HL-60/S4 treated with retinoic acid at 250 ng/mL for 4 days and 3 days (cell line): ENCODE data around the gene TMEM256.

Source experiments
- in situ Hi-C: fragments of 300-500 bp; cut with MboI; formaldehyde crosslinking; loops from 2 replicates; pipeline ENCODE4 v1.7.0; 2022; ENCODE audit warnings: low sequenced_read_pairs

Gene TMEM256

DNA sequence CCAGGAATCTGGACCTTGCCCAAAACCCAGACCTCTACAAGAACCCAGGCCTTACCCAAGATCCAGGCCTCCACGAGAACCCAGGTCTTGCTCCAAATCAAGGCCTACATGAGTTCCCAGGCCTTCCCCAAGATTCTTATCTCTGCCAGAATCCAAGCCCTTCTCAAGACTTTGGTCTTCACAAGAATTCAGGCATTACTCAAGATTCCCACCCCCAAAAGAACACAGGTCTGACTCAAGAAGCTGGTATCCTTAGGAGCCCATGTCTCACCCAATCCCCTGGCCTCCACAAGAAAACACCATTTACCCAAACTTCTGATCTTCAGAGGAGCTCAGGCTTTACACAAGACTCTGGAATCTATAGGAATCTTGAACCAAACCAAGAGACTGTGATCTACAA is 27.3 kb upstream of the TMEM256 start:
- in situ Hi-C loops, result no loop called here

DNA sequence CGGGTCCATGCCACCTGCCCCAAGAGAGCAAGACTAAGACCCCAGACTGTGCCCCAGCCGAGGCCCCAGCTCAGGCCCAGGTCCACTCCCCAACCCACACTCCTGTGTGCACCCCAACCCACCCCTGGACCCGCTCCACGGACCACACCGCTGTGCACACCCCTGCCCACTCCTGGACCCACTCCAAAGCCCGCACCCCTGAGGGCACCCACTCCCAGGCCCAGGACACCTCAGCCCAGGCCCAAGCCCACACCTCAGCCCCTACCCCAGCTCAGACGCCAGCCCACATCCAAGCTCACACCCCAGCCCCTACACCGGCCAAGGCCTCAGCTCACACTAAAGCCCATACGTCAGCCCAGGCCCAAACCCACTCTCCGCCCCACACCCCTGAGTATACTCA is 25.8 kb upstream of the TMEM256 start:
- in situ Hi-C loops, result no loop called here

GRCh38 chr17:7428557-7428956 is 24.7 kb upstream of the TMEM256 start, which contains the start of gene SPEM3:
Gene SPEM3 (plus strand): TSS chr17:7428857. CDS start chr17:7428903, 46 bp downstream.
- in situ Hi-C loops, result no loop called here

GRCh38 chr17:7427549-7427948 is 23.7 kb upstream of the TMEM256 start:
- in situ Hi-C loops, result no loop called here

DNA sequence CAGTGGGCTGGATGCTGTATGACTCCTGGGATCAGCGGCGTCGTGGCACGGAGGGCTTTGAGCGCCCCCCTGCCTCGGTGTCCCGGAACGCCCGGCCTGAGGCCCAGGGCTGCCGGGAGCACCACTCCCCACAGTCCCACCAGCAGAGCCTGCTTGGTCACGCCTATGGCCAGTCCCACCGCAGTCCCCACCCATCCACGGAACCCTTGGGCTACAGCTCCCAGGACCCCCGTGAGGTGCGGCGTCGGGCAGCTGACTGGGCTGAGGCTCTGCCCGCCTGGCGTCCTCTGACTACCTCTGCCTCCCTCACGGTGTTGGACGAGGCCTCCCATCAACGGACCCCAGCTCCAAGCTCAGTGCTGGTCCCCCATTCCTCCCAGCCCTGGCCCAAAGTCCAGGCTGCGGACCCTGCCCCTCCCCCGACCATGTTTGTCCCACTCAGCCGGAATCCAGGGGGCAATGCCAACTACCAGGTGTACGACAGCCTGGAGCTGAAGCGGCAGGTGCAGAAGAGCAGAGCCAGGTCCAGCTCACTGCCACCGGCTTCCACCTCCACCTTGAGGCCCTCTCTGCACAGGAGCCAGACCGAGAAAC is 23.1 kb upstream of the TMEM256 start:
- in situ Hi-C loops, result no loop called here

GRCh38 chr17:7426203-7426863 is 22.4 kb upstream of the TMEM256 start:
- in situ Hi-C loops, result no loop called here

DNA sequence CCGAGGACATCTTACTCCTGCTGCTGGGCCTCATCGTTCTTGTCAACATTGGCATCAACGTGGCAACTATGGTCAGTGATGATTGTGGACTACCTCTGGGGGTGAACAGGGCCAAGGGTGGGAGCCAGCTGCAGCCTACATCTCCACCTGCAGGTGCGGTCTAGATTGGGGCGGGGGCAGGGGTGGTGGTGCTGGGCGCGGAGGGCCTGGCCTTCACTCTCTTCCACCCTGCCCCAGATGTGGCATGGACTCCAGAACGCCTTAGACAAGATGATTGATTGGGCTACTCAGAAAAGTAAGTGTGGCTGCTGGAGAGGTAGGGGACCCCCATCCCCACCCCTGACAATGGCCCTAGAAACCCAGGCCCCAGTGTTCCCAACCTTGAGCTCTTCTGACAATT is 21.9 kb upstream of the TMEM256 start:
- in situ Hi-C loops, result no loop called here

GRCh38 chr17:7425316-7425715 is 21.4 kb upstream of the TMEM256 start, which contains the start of gene SPEM2:
Gene SPEM2 (plus strand): TSS chr17:7425616. CDS start chr17:7425689, 73 bp downstream.
- in situ Hi-C loops, result no loop called here

DNA sequence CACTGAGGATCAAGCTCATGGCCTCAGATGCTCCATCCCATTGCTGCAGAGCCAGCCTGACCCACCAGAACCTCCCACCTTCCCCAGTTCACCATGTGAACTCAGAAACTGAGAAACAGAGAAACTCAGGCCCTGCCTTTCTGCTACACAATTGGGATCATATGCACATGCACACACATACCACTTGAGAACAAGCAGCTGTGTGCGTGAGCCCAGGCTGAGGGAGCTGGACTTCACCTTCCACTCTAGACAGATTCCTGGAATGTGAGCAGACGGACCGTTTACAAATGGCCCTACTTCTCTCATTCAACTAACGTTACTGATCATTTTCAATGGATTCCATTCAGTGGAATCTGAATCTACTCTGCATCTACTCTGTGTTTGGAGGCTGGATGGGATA is 19.8 kb upstream of the TMEM256 start:
- in situ Hi-C loops, result no loop called here

GRCh38 chr17:7421186-7421585 is 17.3 kb upstream of the TMEM256 start:
- in situ Hi-C loops, result no loop called here

- in situ Hi-C loops, result no loop called here
Observed at GRCh38 chr17:7419819-7420610, 16.1 kb upstream of the TMEM256 start, which contains the start of gene SPEM1. Gene SPEM1 (plus strand): TSS chr17:7420324. CDS start chr17:7420385, 61 bp downstream.

DNA sequence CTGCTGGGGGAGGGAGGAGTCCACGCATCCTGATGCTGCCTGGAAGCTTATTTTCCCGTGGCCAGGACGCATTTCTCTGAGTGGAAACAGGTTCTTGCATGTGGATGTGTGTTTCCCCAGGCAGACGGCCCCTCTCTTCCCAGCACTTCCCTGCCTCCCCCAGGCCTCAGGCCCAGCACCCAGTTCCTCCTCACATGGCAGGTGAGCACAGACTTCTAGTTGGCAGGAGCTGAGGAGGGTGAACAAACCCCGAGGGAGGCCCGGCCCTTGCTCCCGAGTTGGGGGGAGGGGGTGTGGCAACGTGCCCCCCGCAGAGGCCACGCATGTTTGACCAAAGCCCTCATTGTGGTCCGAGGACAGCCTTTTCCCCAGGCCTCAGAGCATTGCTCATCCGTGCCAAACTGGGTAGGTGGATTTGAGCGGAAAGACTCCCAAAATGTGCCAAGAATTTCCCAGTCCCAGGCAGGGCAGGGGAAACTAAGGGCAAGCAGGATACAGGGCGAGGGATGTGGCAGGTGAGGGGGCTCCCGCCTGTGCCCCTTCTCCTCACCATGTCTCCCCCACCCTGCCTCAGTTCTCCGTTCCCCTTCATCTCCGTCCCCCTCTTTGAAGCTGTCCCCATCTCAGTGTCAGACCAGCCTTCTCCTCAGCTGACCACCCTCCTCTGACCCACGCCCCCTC is 14.7 kb upstream of the TMEM256 start:
- in situ Hi-C loops, result no loop called here

- in situ Hi-C loops, result no loop called here
Observed at GRCh38 chr17:7417056-7417655, 13.3 kb upstream of the TMEM256 start.

DNA sequence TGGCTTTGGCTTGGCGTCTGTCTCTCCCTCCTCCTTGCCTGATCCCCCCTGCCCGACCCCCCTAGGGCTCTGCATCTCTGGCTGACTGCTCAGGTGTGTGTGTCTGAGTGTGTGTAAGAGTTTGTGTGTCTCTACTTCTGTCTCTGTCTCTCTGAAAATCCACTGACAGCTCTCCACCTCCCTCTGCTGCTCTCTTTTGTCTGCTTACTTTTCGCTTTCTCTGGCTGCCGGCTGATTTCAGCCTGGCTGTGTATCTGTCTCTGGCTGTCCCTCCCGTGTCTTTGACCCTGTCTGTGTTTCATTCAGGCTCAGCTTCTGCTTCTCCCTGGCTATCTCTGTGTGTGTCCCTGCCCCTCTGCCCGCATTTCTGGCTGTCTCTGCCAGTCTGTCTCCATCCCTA is 12.4 kb upstream of the TMEM256 start:
- in situ Hi-C loops, result no loop called here

GRCh38 chr17:7415784-7416183 is 11.9 kb upstream of the TMEM256 start:
- in situ Hi-C loops, result no loop called here

DNA sequence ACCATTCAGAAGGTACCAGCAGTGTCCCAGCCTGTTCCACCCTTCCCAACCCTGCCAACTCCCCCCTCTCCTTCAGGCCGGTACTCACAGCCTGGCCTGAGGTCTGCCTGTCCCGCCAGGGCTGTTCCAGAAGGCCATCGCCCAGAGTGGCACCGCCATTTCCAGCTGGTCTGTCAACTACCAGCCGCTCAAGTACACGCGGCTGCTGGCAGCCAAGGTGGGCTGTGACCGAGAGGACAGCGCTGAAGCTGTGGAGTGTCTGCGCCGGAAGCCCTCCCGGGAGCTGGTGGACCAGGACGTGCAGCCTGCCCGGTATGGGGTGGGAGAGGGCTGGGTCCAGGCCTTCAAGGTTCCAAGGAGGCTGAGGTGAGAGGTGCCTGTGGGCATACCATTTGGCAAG is 10.9 kb upstream of the TMEM256 start:
- in situ Hi-C loops, result no loop called here

- in situ Hi-C loops, result no loop called here
Observed at GRCh38 chr17:7413346-7413985, 9.6 kb upstream of the TMEM256 start.

GRCh38 chr17:7411427-7411750 is 7.5 kb upstream of the TMEM256 start:
- in situ Hi-C loops, result no loop called here

DNA sequence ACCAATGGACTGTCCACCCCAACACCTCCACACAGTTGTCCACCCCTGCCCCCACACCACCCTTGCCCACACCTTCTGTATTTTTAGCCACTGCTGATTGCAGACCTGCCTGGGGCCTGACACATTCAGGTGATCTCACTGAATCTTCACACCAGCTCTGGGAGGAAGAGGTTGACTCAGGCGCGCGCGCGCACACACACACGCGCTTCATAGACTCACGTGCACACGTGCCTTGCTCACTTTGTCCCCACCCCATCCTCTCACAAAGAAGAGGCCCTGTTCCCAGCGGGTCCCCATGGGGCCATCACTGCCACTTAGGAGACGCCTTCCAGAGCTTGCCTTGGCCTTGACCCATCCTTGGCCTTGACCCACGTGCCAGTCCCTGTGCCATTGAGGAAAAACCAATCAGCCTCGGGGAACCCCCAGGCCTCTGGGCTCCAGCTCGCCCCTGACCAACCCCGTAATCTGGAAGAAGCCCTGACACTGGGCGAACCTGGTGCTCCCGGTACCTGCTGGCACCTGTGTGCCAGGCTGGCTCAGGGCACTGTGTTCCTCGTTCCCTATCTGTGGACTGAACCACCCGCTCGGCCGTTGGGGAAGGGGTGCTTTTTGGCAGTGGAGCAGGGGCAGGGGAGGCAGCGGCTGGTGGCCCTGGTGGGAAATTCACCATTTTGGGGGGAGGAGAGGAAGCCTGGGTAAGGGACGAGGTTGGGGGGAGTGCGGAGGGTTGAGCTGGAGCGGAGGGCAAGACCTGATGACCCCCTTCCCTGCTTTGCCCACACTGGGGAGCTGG is 6.9 kb upstream of the TMEM256 start:
- in situ Hi-C loops, result no loop called here

DNA sequence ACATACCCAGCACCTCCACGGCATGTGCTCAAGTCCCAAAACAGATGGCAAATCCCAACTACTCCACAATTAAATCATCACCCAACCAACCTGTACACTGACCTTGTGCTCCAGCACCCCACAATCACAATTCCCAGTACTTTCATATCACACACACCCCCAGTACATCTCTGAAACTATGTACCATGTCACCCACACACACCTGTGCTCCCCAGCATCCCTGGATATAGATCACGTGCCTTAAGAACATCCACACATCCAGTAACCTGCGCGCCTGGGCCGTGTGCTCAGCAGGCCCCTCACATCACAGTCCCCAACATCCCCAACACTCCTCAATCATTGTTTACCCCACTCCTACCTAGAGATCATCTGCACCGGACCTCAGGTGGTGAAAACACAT is 5.8 kb upstream of the TMEM256 start:
- in situ Hi-C loops, result no loop called here
